Sigmoid colon (tissue), 4 donors: ENCODE results near the gene AMBRA1.

Source experiments
- POLR2A ChIP-seq, 2 donors: fragments of 450-650 bp; IDR thresholded peaks; one replicate each; pipeline ENCODE4 v1.6.1; 2016; ENCODE audit warnings: antibody characterized with exemption in 2 of 2, mild to moderate bottlenecking in 2 of 2, moderate library complexity in 2 of 2
- POLR2AphosphoS5 ChIP-seq, 4 donors: sonication (generic); formaldehyde crosslinking; IDR thresholded peaks; one replicate each; pipeline ENCODE4 v1.6.1; 2017; ENCODE audit warnings: antibody characterized with exemption in 4 of 4
- TF ChIP-seq, protein P1 (sequence below), 4 experiments: fragments of 450-650 bp in 3 of 4; fragments of 200-600 bp in 1 of 4; IDR thresholded peaks; one replicate each; pipeline ENCODE4 v1.5.1; 2016 to 2019; ENCODE audit warnings: antibody characterized with exemption in 4 of 4, mild to moderate bottlenecking in 3 of 4, moderate library complexity in 2 of 4

- TF ChIP-seq, protein P1, sequence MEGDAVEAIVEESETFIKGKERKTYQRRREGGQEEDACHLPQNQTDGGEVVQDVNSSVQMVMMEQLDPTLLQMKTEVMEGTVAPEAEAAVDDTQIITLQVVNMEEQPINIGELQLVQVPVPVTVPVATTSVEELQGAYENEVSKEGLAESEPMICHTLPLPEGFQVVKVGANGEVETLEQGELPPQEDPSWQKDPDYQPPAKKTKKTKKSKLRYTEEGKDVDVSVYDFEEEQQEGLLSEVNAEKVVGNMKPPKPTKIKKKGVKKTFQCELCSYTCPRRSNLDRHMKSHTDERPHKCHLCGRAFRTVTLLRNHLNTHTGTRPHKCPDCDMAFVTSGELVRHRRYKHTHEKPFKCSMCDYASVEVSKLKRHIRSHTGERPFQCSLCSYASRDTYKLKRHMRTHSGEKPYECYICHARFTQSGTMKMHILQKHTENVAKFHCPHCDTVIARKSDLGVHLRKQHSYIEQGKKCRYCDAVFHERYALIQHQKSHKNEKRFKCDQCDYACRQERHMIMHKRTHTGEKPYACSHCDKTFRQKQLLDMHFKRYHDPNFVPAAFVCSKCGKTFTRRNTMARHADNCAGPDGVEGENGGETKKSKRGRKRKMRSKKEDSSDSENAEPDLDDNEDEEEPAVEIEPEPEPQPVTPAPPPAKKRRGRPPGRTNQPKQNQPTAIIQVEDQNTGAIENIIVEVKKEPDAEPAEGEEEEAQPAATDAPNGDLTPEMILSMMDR (IDR thresholded peaks at IDR 0.05), result no peak
- TF ChIP-seq POLR2A (IDR thresholded peaks at IDR 0.05), result no peak
- no peak for TF ChIP-seq POLR2AphosphoS5 (IDR thresholded peaks at IDR 0.05)
These were observed 148.5 kb downstream of the AMBRA1 start for GRCh38 chr11:46445192-46445919.
